ENCODE results near the gene MSL3. TPM values are rescaled to one million over a fixed set of nuclear protein-coding genes. Genes with fewer than 3 reads are reported as not detected.

Gene MSL3
- total and polyA plus RNA-seq, 2 donors (not counting 3 experiments of a cell fraction or from before 2014, with no cell fraction given), result 54.2 to 58.7 TPM

GRCh38 chrX:11754958-11755645, 2.9 kb upstream of the MSL3 start:
- no peak for FAIRE-seq
- Histone ChIP-seq H3K4me3 (replicated peaks in 1 of 3; ENCODE audit: insufficient read depth in 1 of 3, low read depth in 1 of 3, low read length in 3 of 3) (no peak overlapping the region), H4K20me1 (replicated peaks; ENCODE audit: control insufficient read depth, extremely low read depth, insufficient read depth, low read length) (no peaks in the 10 kb centered on the region), H3K9ac (replicated peaks; ENCODE audit: extremely low read depth, insufficient read depth, low read length) (no peak overlapping the region), H3K79me2 (ENCODE audit: control insufficient read depth, insufficient read depth, low read length) (no peaks in the 10 kb centered on the region), H2AFZ (ENCODE audit: low read depth, low read length) (no peak overlapping the region), H3K27me3 (ENCODE audit: control insufficient read depth in 2 of 2, insufficient read depth in 2 of 2, low read length in 2 of 2) (peaks cover 4 to 11% of the 10 kb centered on the region in 2 experiments), H3K4me2 (ENCODE audit: insufficient read depth, low read length) (no peak overlapping the region), H3K9me3 (replicated peaks; ENCODE audit: control insufficient read depth, insufficient read depth, low read length) (no peaks in the 10 kb centered on the region), H3K27ac (ENCODE audit: insufficient read depth, low read depth, low read length) (no peak overlapping the region), H3K36me3 (ENCODE audit: control insufficient read depth in 2 of 2, extremely low read depth in 1 of 2, insufficient read depth in 2 of 2, low read length in 2 of 2) (no peaks in the 10 kb centered on the region), H3K9me1 (replicated peaks; ENCODE audit: control insufficient read depth, extremely low read depth, insufficient read depth, low read length) (no peaks in the 10 kb centered on the region), H3K4me1 (ENCODE audit: control insufficient read depth, extremely low read depth, insufficient read depth, low read length) (no peaks in the 10 kb centered on the region)
- DNase-seq (ENCODE audit: low read depth, low spot score), result no peak
- ChIA-PET POLR2A (no interaction called here), CTCF (no interaction called here)
- no TSS peak for BruUV-seq (replicated peaks)
- dilution Hi-C loops (cut with MboI; ENCODE audit: extremely low pct_ligation_motif_present, low sequenced_read_pairs), result no loop called here
- TF ChIP-seq MAX (IDR thresholded peaks at IDR 0.05; ENCODE audit: insufficient read depth, insufficient read length) (no peak), GATA2 (IDR thresholded peaks at IDR 0.05; ENCODE audit: insufficient read depth, insufficient read length, low read depth, low read length) (no peak), POLR2AphosphoS5 (IDR thresholded peaks at IDR 0.05; ENCODE audit: insufficient read depth, low read depth, low read length) (no peak), POLR2A (IDR thresholded peaks at IDR 0.05; ENCODE audit: low read depth, low read length) (no peak), FOS (IDR thresholded peaks at IDR 0.05; ENCODE audit: borderline replicate concordance, insufficient read depth, low read length) (no peak)
- intact Hi-C loops (cut with micrococcal nuclease), result loop anchor here (5.0 kb wide), 1 partner anchor 223 kb away; no protein-coding TSS in a partner anchor

- Histone ChIP-seq H3K4me1 (ENCODE audit: control insufficient read depth, extremely low read depth, insufficient read depth, low read length) (peaks cover 2% of the 10 kb centered on the region), H3K9ac (replicated peaks; ENCODE audit: extremely low read depth, insufficient read depth, low read length) (no peak overlapping the region), H3K9me1 (replicated peaks; ENCODE audit: control insufficient read depth, extremely low read depth, insufficient read depth, low read length) (no peaks in the 10 kb centered on the region), H2AFZ (ENCODE audit: low read depth, low read length) (no peak overlapping the region), H3K27me3 (ENCODE audit: control insufficient read depth in 2 of 2, insufficient read depth in 2 of 2, low read length in 2 of 2) (peaks cover 4 to 11% of the 10 kb centered on the region in 2 experiments), H3K36me3 (ENCODE audit: control insufficient read depth in 2 of 2, extremely low read depth in 1 of 2, insufficient read depth in 2 of 2, low read length in 2 of 2) (no peaks in the 10 kb centered on the region), H3K79me2 (ENCODE audit: control insufficient read depth, insufficient read depth, low read length) (peaks cover 1% of the 10 kb centered on the region), H3K4me2 (ENCODE audit: insufficient read depth, low read length) (no peak overlapping the region), H4K20me1 (replicated peaks; ENCODE audit: control insufficient read depth, extremely low read depth, insufficient read depth, low read length) (no peaks in the 10 kb centered on the region), H3K27ac (ENCODE audit: insufficient read depth, low read depth, low read length) (no peak overlapping the region), H3K9me3 (replicated peaks; ENCODE audit: control insufficient read depth, insufficient read depth, low read length) (no peaks in the 10 kb centered on the region), H3K4me3 (replicated peaks in 1 of 3; ENCODE audit: insufficient read depth in 1 of 3, low read depth in 1 of 3, low read length in 3 of 3) (no peak overlapping the region)
- intact Hi-C loops (cut with micrococcal nuclease), result loop anchor here (5.0 kb wide), 1 partner anchor 223 kb away; no protein-coding TSS in a partner anchor
- FAIRE-seq (no peak), DNase-seq (ENCODE audit: low read depth, low spot score) (no peak)
- dilution Hi-C loops (cut with MboI; ENCODE audit: extremely low pct_ligation_motif_present, low sequenced_read_pairs), result no loop called here
- ChIA-PET CTCF (no interaction called here), POLR2A (no interaction called here)
- BruUV-seq (replicated peaks), result no TSS peak
- TF ChIP-seq POLR2AphosphoS5 (IDR thresholded peaks at IDR 0.05; ENCODE audit: insufficient read depth, low read depth, low read length), result no peak
These were observed 2.3 kb upstream of the MSL3 start for GRCh38 chrX:11755724-11756123.

All from endothelial cell of umbilical vein (primary cell).